CD8-positive, alpha-beta memory T cell (primary cell): Measurements from ENCODE around the gene GLDN. TPM values are rescaled to one million over a fixed set of nuclear protein-coding genes. Genes with fewer than 3 reads are reported as not detected.
"Not testable (repeated sequence)": the region's sequence is repeated elsewhere in the genome, so short reads cannot be mapped to it uniquely, and the experiment has no call there.

Experiments
- CTCF ChIA-PET: fragments of 350-600 bp; sonication (Branson Sonifier 250); formaldehyde crosslinking; loops from one replicate; lab custom pipeline; 2021; ENCODE audit warnings: antibody characterized with exemption; lab: Charles Lee
- POLR2A ChIA-PET: fragments of 350-600 bp; sonication (Branson Sonifier 250); formaldehyde crosslinking; loops from one replicate; lab custom pipeline; 2021; ENCODE audit warnings: antibody characterized with exemption; lab: Charles Lee
- DNase-seq, 5 donors: peaks; one replicate each; pipeline versions ENCODE4 v3.0.0 to v3.0.0-alpha.2; 2020 to 2022; ENCODE audit warnings: mixed read lengths in 1 of 5
- H3K27ac ChIP-seq: one replicate; pipeline ENCODE4 v1.7.0; 2013; ENCODE audit warnings: low read depth, mild to moderate bottlenecking, low read length, moderate library complexity
- H3K27me3 ChIP-seq: 2 replicates; pipeline ENCODE4 v1.7.0; 2013; ENCODE audit warnings: low read length, mild to moderate bottlenecking; ENCODE audit not compliant: insufficient read depth, poor library complexity, severe bottlenecking
- H3K36me3 ChIP-seq: 2 replicates; pipeline ENCODE4 v1.7.0; 2013; ENCODE audit warnings: mild to moderate bottlenecking, low read length, moderate library complexity; ENCODE audit not compliant: insufficient read depth
- H3K4me1 ChIP-seq: 2 replicates; pipeline ENCODE4 v1.7.0; 2013; ENCODE audit warnings: mild to moderate bottlenecking, low read length, moderate library complexity; ENCODE audit not compliant: insufficient read depth
- H3K4me3 ChIP-seq: 2 replicates; pipeline ENCODE4 v1.7.0; 2013; ENCODE audit warnings: mild to moderate bottlenecking, low read length
- H3K9me3 ChIP-seq: 2 replicates; pipeline ENCODE4 v1.7.0; 2013; ENCODE audit warnings: mild to moderate bottlenecking, low read length
- H3K27ac Mint-ChIP-seq, 8 donors: one replicate each; pipeline ENCODE4 v1.8.0; 2020 to 2021; ENCODE audit warnings: mixed read lengths in 8 of 8, mild to moderate bottlenecking in 6 of 8, inconsistent platforms in 3 of 8, moderate library complexity in 3 of 8
- H3K27me3 Mint-ChIP-seq, 2 donors: one replicate each; pipeline ENCODE4 v1.8.0; 2020 to 2021; ENCODE audit warnings: mixed read lengths in 2 of 2, mild to moderate bottlenecking in 1 of 2, moderate library complexity in 1 of 2
- H3K36me3 Mint-ChIP-seq, 3 donors: one replicate each; pipeline ENCODE4 v1.8.0; 2020 to 2021; ENCODE audit warnings: mixed read lengths in 3 of 3, inconsistent platforms in 1 of 3, mild to moderate bottlenecking in 1 of 3
- H3K4me1 Mint-ChIP-seq, 3 donors: one replicate each; pipeline ENCODE4 v1.8.0; 2020 to 2021; ENCODE audit warnings: mixed read lengths in 3 of 3, inconsistent platforms in 1 of 3, mild to moderate bottlenecking in 1 of 3
- H3K4me3 Mint-ChIP-seq, 7 donors: one replicate each; pipeline ENCODE4 v1.8.0; 2020 to 2021; ENCODE audit warnings: mixed read lengths in 7 of 7, mild to moderate bottlenecking in 6 of 7, moderate library complexity in 4 of 7, inconsistent platforms in 2 of 7
- H3K9me3 Mint-ChIP-seq, 5 donors: one replicate each; pipeline ENCODE4 v1.8.0; 2020 to 2022; ENCODE audit warnings: mixed read lengths in 5 of 5, mild to moderate bottlenecking in 3 of 5, moderate library complexity in 2 of 5, inconsistent platforms in 1 of 5
- polyA plus RNA-seq: library from polyadenylated mRNA; unstranded; fragments of 300-500 nt; fragmentation: Illumina TruSeq; gene quantifications from one replicate; pipeline ENCODE4 v1.2.3, GENCODE V29; 2021
- total RNA-seq, 2 experiments: library from RNA; stranded (reverse); gene quantifications; one replicate each; pipeline ENCODE4 v1.2.3, GENCODE V29; 2021

The GLDN gene
- total and polyA plus RNA-seq, 3 experiments from 2014 or later = not detected

- Histone ChIP-seq H3K9me3 (no peaks in the 10 kb centered on the region), H3K27me3 (no peaks in the 10 kb centered on the region), H3K4me3 (no peak overlapping the region), H3K4me1 (no peaks in the 10 kb centered on the region), H3K36me3 (no peaks in the 10 kb centered on the region), H3K27ac (no peak overlapping the region)
- no peaks in the 10 kb centered on the region for H3K4me1 Mint-ChIP-seq
- CTCF ChIA-PET = no interaction called here
- DNase-seq = no peak
- H3K27ac Mint-ChIP-seq = no peak overlapping the region
- H3K36me3 Mint-ChIP-seq = no peaks in the 10 kb centered on the region
- H3K4me3 Mint-ChIP-seq = no peak overlapping the region
- POLR2A ChIA-PET = no interaction called here
- peaks cover 3 to 14% of the 10 kb centered on the region in 2 donors for H3K27me3 Mint-ChIP-seq
- peaks cover 0 to 3% (median 0%) of the 10 kb centered on the region in 5 donors for H3K9me3 Mint-ChIP-seq
These were observed 62.7 kb downstream of the GLDN start for GRCh38 chr15:51403946-51404695.

GRCh38 chr15:51405693-51406523 is 64.5 kb downstream of the GLDN start:
- ChIA-PET CTCF (no interaction called here), POLR2A (no interaction called here)
- no peaks in the 10 kb centered on the region for H3K9me3 ChIP-seq
- Mint-ChIP-seq H3K4me1 (no peaks in the 10 kb centered on the region), H3K4me3 (no peak overlapping the region), H3K9me3 (peaks cover 0 to 3% (median 0%) of the 10 kb centered on the region in 5 donors), H3K27ac (no peak overlapping the region), H3K27me3 (peaks cover 8 to 18% of the 10 kb centered on the region in 2 donors), H3K36me3 (no peaks in the 10 kb centered on the region)
- no peaks in the 10 kb centered on the region for H3K36me3 ChIP-seq
- DNase-seq = no peak
- no peak overlapping the region for H3K4me3 ChIP-seq
- H3K27ac ChIP-seq = no peak overlapping the region
- no peaks in the 10 kb centered on the region for H3K27me3 ChIP-seq
- H3K4me1 ChIP-seq = no peaks in the 10 kb centered on the region

GRCh38 chr15:51414256-51414860 is 72.9 kb downstream of the GLDN start:
- H3K27me3 Mint-ChIP-seq = peaks cover 6 to 11% of the 10 kb centered on the region in 2 donors
- no peaks in the 10 kb centered on the region for H3K9me3 ChIP-seq
- no peak overlapping the region for H3K27ac ChIP-seq
- H3K4me3 ChIP-seq = no peak overlapping the region
- H3K36me3 Mint-ChIP-seq = no peaks in the 10 kb centered on the region
- CTCF ChIA-PET = no interaction called here
- no peak overlapping the region for H3K27ac Mint-ChIP-seq
- no peaks in the 10 kb centered on the region for H3K36me3 ChIP-seq
- H3K4me1 Mint-ChIP-seq = no peaks in the 10 kb centered on the region
- no peaks in the 10 kb centered on the region for H3K4me1 ChIP-seq
- peaks cover 0 to 4% (median 0%) of the 10 kb centered on the region in 5 donors for H3K9me3 Mint-ChIP-seq
- H3K27me3 ChIP-seq = no peaks in the 10 kb centered on the region
- DNase-seq = no peak
- H3K4me3 Mint-ChIP-seq = no peak overlapping the region
- POLR2A ChIA-PET = no interaction called here

DNA sequence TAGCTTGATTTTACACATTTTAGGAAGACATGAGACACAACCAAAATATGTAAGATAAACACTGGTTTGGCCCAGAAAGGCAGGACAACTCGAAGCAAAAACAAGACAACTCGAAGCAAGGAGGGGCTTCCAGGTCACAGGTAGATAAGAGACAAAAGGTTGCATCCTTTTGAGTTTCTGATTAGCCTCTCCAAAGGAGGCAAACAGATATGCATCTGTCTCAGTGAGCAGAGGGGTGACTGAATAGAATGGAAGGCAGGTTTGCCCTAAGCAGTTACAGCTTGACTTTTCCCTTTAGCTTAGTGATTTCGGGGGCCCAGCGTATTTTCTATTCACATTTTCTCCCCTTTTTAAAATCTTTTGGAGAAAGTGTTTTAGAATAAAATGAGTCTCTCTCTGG is 74.7 kb downstream of the GLDN start:
- H3K4me1 ChIP-seq = no peaks in the 10 kb centered on the region
- POLR2A ChIA-PET = no interaction called here
- Mint-ChIP-seq H3K36me3 (no peaks in the 10 kb centered on the region), H3K4me3 (no peak overlapping the region), H3K4me1 (no peaks in the 10 kb centered on the region), H3K9me3 (peaks cover 0 to 3% (median 0%) of the 10 kb centered on the region in 5 donors), H3K27me3 (peaks cover 1 to 6% of the 10 kb centered on the region in 2 donors), H3K27ac (no peak overlapping the region)
- no peaks in the 10 kb centered on the region for H3K27me3 ChIP-seq
- H3K4me3 ChIP-seq = no peak overlapping the region
- no peak for DNase-seq
- H3K27ac ChIP-seq = no peak overlapping the region
- CTCF ChIA-PET = no interaction called here
- no peaks in the 10 kb centered on the region for H3K9me3 ChIP-seq
- H3K36me3 ChIP-seq = no peaks in the 10 kb centered on the region

GRCh38 chr15:51423040-51423439 is 81.6 kb downstream of the GLDN start:
- H3K4me3 Mint-ChIP-seq, H3K4me1 Mint-ChIP-seq, H3K27ac ChIP-seq, H3K36me3 Mint-ChIP-seq, H3K9me3 Mint-ChIP-seq, H3K27me3 ChIP-seq, POLR2A ChIA-PET, H3K4me3 ChIP-seq, H3K4me1 ChIP-seq, CTCF ChIA-PET, H3K27ac Mint-ChIP-seq, H3K36me3 ChIP-seq, H3K27me3 Mint-ChIP-seq, DNase-seq, H3K9me3 ChIP-seq: not testable (repeated sequence)

DNA sequence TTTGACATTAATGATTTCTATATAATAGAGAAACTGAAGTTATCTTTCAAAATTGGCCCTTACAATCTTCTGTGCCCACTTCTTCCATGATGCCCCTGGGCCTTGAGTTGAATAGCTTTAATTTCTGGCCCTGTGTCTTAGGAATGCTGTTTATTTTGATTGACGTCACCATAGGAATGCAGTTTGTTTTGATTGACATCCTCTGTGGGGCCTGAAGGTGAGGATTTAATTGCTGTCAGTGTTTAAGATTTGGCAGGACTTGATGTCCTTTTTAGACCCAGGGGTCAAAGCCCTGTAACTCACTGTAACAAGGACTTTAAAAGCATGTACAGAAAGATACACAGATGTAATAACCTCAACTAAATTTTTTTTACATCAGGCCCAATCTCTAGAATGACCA is 83.3 kb downstream of the GLDN start:
- Mint-ChIP-seq H3K36me3 (no peaks in the 10 kb centered on the region), H3K27ac (no peak overlapping the region), H3K4me1 (no peaks in the 10 kb centered on the region), H3K4me3 (no peak overlapping the region), H3K27me3 (peaks cover 2 to 13% of the 10 kb centered on the region in 2 donors), H3K9me3 (peaks cover 0 to 5% (median 0%) of the 10 kb centered on the region in 5 donors)
- Histone ChIP-seq H3K27me3 (no peaks in the 10 kb centered on the region), H3K27ac (no peak overlapping the region), H3K4me3 (no peak overlapping the region), H3K36me3 (no peaks in the 10 kb centered on the region), H3K4me1 (no peaks in the 10 kb centered on the region), H3K9me3 (no peaks in the 10 kb centered on the region)
- no peak for DNase-seq
- CTCF ChIA-PET = no interaction called here
- POLR2A ChIA-PET = no interaction called here

- POLR2A ChIA-PET = no interaction called here
- Histone ChIP-seq H3K4me3 (no peak overlapping the region), H3K36me3 (no peaks in the 10 kb centered on the region), H3K27ac (no peak overlapping the region), H3K9me3 (no peaks in the 10 kb centered on the region), H3K4me1 (no peaks in the 10 kb centered on the region), H3K27me3 (no peaks in the 10 kb centered on the region)
- no peak overlapping the region for H3K27ac Mint-ChIP-seq
- H3K4me3 Mint-ChIP-seq = no peak overlapping the region
- peaks cover 2 to 13% of the 10 kb centered on the region in 2 donors for H3K27me3 Mint-ChIP-seq
- no peak for DNase-seq
- CTCF ChIA-PET = no interaction called here
- peaks cover 0 to 6% (median 0%) of the 10 kb centered on the region in 5 donors for H3K9me3 Mint-ChIP-seq
- H3K4me1 Mint-ChIP-seq = no peaks in the 10 kb centered on the region
- H3K36me3 Mint-ChIP-seq = no peaks in the 10 kb centered on the region
These were observed 84.1 kb downstream of the GLDN start for GRCh38 chr15:51425517-51426040.

DNA sequence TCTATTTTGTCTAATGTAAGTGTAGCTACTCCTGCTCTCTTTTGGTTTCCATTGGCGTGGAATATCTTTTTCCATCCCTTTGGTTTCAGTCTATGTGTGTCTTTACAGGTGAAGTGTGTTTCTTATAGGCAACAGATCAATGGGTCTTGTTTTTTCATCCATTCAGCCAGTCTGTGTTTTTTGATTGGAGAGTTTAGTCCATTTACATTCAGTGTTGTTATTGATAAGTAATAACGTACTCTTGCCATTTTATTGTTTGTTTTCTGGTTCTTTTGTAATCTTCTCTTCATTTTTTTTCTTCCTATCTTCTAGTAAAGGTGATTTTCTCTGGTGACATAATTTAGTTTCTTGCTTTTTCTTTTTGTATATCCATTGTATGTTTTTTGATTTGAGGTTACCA is 97.1 kb downstream of the GLDN start:
- H3K27me3 ChIP-seq = no peaks in the 10 kb centered on the region
- DNase-seq = no peak
- ChIA-PET CTCF (no interaction called here), POLR2A (no interaction called here)
- H3K27me3 Mint-ChIP-seq = peaks cover 4 to 5% of the 10 kb centered on the region in 2 donors
- no peaks in the 10 kb centered on the region for H3K36me3 Mint-ChIP-seq
- no peak overlapping the region for H3K4me3 ChIP-seq
- H3K9me3 ChIP-seq = no peaks in the 10 kb centered on the region
- peaks cover 0 to 12% (median 0%) of the 10 kb centered on the region in 5 donors for H3K9me3 Mint-ChIP-seq
- no peak overlapping the region for H3K4me3 Mint-ChIP-seq
- H3K4me1 Mint-ChIP-seq = no peaks in the 10 kb centered on the region
- H3K27ac ChIP-seq = no peak overlapping the region
- H3K4me1 ChIP-seq = no peaks in the 10 kb centered on the region
- H3K27ac Mint-ChIP-seq = no peak overlapping the region
- no peaks in the 10 kb centered on the region for H3K36me3 ChIP-seq
